HL-60 (cell line): Measurements from ENCODE around the gene FRK.
"Not testable (repeated sequence)": the region's sequence is repeated elsewhere in the genome, so short reads cannot be mapped to it uniquely, and the experiment has no call there.

Experiments
- GABPA ChIP-seq: IDR thresholded peaks from 2 replicates; pipeline ENCODE4 v1.6.1; 2012; ENCODE audit warnings: low read depth
- POLR2AphosphoS5 ChIP-seq: IDR thresholded peaks from 2 replicates; pipeline ENCODE4 v1.6.1; 2012; ENCODE audit warnings: low read depth
- TF ChIP-seq, protein P1 (sequence below): IDR thresholded peaks from one replicate; pipeline ENCODE4 v1.5.1; 2011; ENCODE audit warnings: low read length, control low read depth, inconsistent platforms; ENCODE audit not compliant: insufficient read depth
- TF ChIP-seq, protein P2 (sequence below): IDR thresholded peaks from 2 replicates; pipeline ENCODE4 v1.6.1; 2012; ENCODE audit warnings: low read depth; ENCODE audit not compliant: insufficient replicate concordance

DNA sequence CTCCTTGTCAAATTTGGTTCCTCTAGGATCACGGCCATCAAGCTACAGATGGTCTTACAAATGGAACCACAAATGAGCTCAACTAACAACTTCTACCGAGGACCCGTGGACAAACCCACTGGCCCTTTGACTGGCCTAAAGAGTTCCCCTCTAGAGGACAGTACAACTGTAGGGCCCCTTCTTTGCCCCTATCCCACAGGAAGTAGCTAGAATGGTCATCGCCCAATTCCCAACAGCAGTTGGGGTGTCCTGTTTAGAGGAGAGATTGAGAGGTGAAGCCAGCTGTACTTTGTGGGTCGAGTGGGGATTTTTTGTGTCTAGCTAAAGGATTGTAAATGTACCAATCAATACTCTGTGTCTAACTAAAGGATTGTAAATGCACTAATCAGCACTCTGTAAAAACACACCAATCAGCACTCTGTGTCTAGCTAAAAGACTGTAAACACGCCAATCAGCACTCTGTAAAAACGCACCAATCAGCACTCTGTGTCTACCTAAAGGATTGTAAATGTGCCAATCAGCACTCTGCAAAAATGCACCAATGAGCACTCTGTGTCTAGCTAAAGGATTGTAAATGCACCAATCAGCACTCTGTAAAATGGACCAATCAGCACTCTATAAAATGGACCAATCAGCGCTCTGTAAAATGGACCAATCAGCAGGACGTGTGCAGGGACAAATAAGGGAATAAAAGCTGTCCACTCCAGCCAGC lies 35.5 kb upstream of the FRK start:
- not testable (repeated sequence) for TF ChIP-seq GABPA, POLR2AphosphoS5
- TF ChIP-seq, protein P1, sequence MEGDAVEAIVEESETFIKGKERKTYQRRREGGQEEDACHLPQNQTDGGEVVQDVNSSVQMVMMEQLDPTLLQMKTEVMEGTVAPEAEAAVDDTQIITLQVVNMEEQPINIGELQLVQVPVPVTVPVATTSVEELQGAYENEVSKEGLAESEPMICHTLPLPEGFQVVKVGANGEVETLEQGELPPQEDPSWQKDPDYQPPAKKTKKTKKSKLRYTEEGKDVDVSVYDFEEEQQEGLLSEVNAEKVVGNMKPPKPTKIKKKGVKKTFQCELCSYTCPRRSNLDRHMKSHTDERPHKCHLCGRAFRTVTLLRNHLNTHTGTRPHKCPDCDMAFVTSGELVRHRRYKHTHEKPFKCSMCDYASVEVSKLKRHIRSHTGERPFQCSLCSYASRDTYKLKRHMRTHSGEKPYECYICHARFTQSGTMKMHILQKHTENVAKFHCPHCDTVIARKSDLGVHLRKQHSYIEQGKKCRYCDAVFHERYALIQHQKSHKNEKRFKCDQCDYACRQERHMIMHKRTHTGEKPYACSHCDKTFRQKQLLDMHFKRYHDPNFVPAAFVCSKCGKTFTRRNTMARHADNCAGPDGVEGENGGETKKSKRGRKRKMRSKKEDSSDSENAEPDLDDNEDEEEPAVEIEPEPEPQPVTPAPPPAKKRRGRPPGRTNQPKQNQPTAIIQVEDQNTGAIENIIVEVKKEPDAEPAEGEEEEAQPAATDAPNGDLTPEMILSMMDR: not testable (repeated sequence)
- TF ChIP-seq, protein P2, sequence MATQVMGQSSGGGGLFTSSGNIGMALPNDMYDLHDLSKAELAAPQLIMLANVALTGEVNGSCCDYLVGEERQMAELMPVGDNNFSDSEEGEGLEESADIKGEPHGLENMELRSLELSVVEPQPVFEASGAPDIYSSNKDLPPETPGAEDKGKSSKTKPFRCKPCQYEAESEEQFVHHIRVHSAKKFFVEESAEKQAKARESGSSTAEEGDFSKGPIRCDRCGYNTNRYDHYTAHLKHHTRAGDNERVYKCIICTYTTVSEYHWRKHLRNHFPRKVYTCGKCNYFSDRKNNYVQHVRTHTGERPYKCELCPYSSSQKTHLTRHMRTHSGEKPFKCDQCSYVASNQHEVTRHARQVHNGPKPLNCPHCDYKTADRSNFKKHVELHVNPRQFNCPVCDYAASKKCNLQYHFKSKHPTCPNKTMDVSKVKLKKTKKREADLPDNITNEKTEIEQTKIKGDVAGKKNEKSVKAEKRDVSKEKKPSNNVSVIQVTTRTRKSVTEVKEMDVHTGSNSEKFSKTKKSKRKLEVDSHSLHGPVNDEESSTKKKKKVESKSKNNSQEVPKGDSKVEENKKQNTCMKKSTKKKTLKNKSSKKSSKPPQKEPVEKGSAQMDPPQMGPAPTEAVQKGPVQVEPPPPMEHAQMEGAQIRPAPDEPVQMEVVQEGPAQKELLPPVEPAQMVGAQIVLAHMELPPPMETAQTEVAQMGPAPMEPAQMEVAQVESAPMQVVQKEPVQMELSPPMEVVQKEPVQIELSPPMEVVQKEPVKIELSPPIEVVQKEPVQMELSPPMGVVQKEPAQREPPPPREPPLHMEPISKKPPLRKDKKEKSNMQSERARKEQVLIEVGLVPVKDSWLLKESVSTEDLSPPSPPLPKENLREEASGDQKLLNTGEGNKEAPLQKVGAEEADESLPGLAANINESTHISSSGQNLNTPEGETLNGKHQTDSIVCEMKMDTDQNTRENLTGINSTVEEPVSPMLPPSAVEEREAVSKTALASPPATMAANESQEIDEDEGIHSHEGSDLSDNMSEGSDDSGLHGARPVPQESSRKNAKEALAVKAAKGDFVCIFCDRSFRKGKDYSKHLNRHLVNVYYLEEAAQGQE: not testable (repeated sequence)
